GM12878 (cell line): ENCODE results near the gene COL23A1. TPM values are rescaled to one million over a fixed set of nuclear protein-coding genes. Genes with fewer than 3 reads are reported as not detected.

ENCODE experiments used
- ATAC-seq: fragments of 200-7000 bp; cut with Tn5 transposase; 3 replicates; pipeline ENCODE4 v1.9.1; 2020; ENCODE audit warnings: mild to moderate bottlenecking, moderate library complexity
- BruUV-seq: library from RNA; stranded (reverse); fragments of 400-500 nt; replicated peaks from 2 replicates; lab custom pipeline; 2021; lab: Mats Ljungman, UMichigan
- CTCF ChIA-PET: fragments of 300-600 bp; sonication (Branson Sonifier 250); formaldehyde crosslinking; extraction: SDS; loops from one replicate; lab custom pipeline; 2021; ENCODE audit warnings: inconsistent platforms; lab: Yijun Ruan, JAX
- POLR2A ChIA-PET: fragments of 350-600 bp; formaldehyde crosslinking; extraction: SDS; loops from one replicate; lab custom pipeline; 2021; ENCODE audit warnings: inconsistent platforms; lab: Charles Lee
- RAD21 ChIA-PET: fragments of 300-600 bp; sonication (Branson Sonifier 250); formaldehyde crosslinking; loops from one replicate; lab custom pipeline; 2023; ENCODE audit warnings: antibody characterized with exemption; ENCODE audit not compliant: unreplicated experiment; lab: Charles Lee
- SMC1A ChIA-PET: fragments of 300-600 bp; sonication (Branson Sonifier 250); formaldehyde crosslinking; loops from one replicate; lab custom pipeline; 2023; ENCODE audit not compliant: unreplicated experiment, uncharacterized antibody; lab: Charles Lee
- DNase-seq: peaks from one replicate; pipeline ENCODE4 v3.0.0-alpha.2; 2011; ENCODE audit warnings: low read depth, low spot score
- FAIRE-seq: peaks from 3 replicates; lab custom pipeline; 2011; peaks lifted over from hg19 to GRCh38; lab: Jason Lieb, UNC
- H2AFZ ChIP-seq: 2 replicates; pipeline ENCODE4 v1.6.0; 2011; ENCODE audit warnings: low read depth, low read length, control low read depth; ENCODE audit not compliant: control insufficient read depth
- H3K27ac ChIP-seq: 2 replicates; pipeline ENCODE4 v1.5.1; 2011; ENCODE audit warnings: control low read depth; ENCODE audit not compliant: control insufficient read depth, insufficient read depth
- H3K27me3 ChIP-seq, 2 experiments: replicated peaks in 1 of 2; 2 replicates each; pipeline versions ENCODE4 v1.6.0 to v1.6.1; 2011; ENCODE audit warnings: low read length in 1 of 2; ENCODE audit not compliant: control insufficient read depth in 2 of 2, insufficient read depth in 2 of 2
- H3K36me3 ChIP-seq, 2 experiments: 2 replicates each; pipeline ENCODE4 v1.5.1; 2011; ENCODE audit warnings: low read length in 1 of 2; ENCODE audit not compliant: control insufficient read depth in 2 of 2, insufficient read depth in 2 of 2
- H3K4me1 ChIP-seq: 2 replicates; pipeline ENCODE4 v1.6.1; 2011; ENCODE audit warnings: mild to moderate bottlenecking, low read length, moderate library complexity, mixed read lengths; ENCODE audit not compliant: control insufficient read depth, insufficient read depth
- H3K4me2 ChIP-seq: 2 replicates; pipeline ENCODE4 v1.6.0; 2011; ENCODE audit warnings: control low read depth; ENCODE audit not compliant: control insufficient read depth, insufficient read depth
- H3K4me3 ChIP-seq: fragments of 200-600 bp; sonication (generic); 2 replicates; pipeline ENCODE4 v1.5.1; 2016
- H3K79me2 ChIP-seq: 2 replicates; pipeline ENCODE4 v1.6.0; 2011; ENCODE audit warnings: low read length; ENCODE audit not compliant: control insufficient read depth, insufficient read depth
- H3K9ac ChIP-seq: 2 replicates; pipeline ENCODE4 v1.8.0; 2011; ENCODE audit warnings: low read length, control low read depth, mixed read lengths; ENCODE audit not compliant: control insufficient read depth, insufficient read depth
- H3K9me3 ChIP-seq: replicated peaks from 3 replicates; pipeline ENCODE4 v1.5.1; 2011; ENCODE audit warnings: mild to moderate bottlenecking, low read length; ENCODE audit not compliant: control insufficient read depth, insufficient read depth
- H4K20me1 ChIP-seq: 2 replicates; pipeline ENCODE4 v1.6.0; 2011; ENCODE audit not compliant: control insufficient read depth, insufficient read depth
- CBX3 ChIP-seq: fragments of 200-600 bp; sonication (generic); IDR thresholded peaks from 2 replicates; pipeline ENCODE4 v1.6.1; 2016; ENCODE audit warnings: low read depth, borderline replicate concordance
- CUX1 ChIP-seq: IDR thresholded peaks from 2 replicates; pipeline ENCODE4 v1.6.1; 2012; ENCODE audit warnings: improper control_type of control experiment, low read depth, low read length; ENCODE audit not compliant: insufficient replicate concordance
- E2F4 ChIP-seq: IDR thresholded peaks from 2 replicates; pipeline ENCODE4 v1.6.1; 2012; ENCODE audit warnings: low read depth, low read length, improper control_type of control experiment
- ETV6 ChIP-seq, 2 experiments: fragments of 450-650 bp in 1 of 2; IDR thresholded peaks in 1 of 2; conservative IDR thresholded peaks in 1 of 2; 2 replicates each; pipeline ENCODE4 v1.6.1; 2014; ENCODE audit warnings: antibody characterized with exemption in 1 of 2, borderline replicate concordance in 1 of 2, low read depth in 1 of 2, mild to moderate bottlenecking in 1 of 2, moderate library complexity in 1 of 2
- HSF1 ChIP-seq: fragments of 150-350 bp; IDR thresholded peaks from 2 replicates; pipeline ENCODE4 v1.6.1; 2014; ENCODE audit warnings: mild to moderate bottlenecking, low read depth, low read length
- POLR2A ChIP-seq: IDR thresholded peaks from 2 replicates; pipeline ENCODE4 v1.6.1; 2011; ENCODE audit warnings: low read depth, mild to moderate bottlenecking, low read length
- RFX5 ChIP-seq: IDR thresholded peaks from 2 replicates; pipeline ENCODE4 v1.6.1; 2011; ENCODE audit warnings: low read depth, low read length, improper control_type of control experiment
- SMAD5 ChIP-seq: IDR thresholded peaks from 2 replicates; pipeline ENCODE4 v1.6.1; 2016; ENCODE audit warnings: antibody characterized with exemption, low read depth
- STAT1 ChIP-seq: fragments of 450-650 bp; conservative IDR thresholded peaks from 2 replicates; pipeline ENCODE4 v1.6.1; 2014; ENCODE audit warnings: antibody characterized with exemption, mild to moderate bottlenecking
- ZBTB11 ChIP-seq: fragments of 450-650 bp; formaldehyde crosslinking; IDR thresholded peaks from 2 replicates; pipeline ENCODE4 v1.5.0; 2022; ENCODE audit warnings: mild to moderate bottlenecking, missing genetic modification characterization
- ZSCAN29 ChIP-seq: fragments of 450-650 bp; IDR thresholded peaks from 2 replicates; pipeline ENCODE4 v1.6.1; 2017; ENCODE audit warnings: mild to moderate bottlenecking, moderate library complexity
- WGBS: methylation state at CpG from one replicate; pipeline ENCODE4 v1.1.6; 2016; ENCODE audit warnings: low lambda C conversion rate; ENCODE audit not compliant: insufficient replicate concordance, insufficient coverage; ENCODE audit errors: missing lambda C conversion rate; 5-methylcytosine and 5-hydroxymethylcytosine counted together
- in situ Hi-C: fragments of 300-500 bp; cut with MboI; formaldehyde crosslinking; loops from 9 replicates; pipeline ENCODE4 v1.14.3; 2018; ENCODE audit warnings: mixed read lengths
- intact Hi-C: fragments of 100-400 bp; cut with micrococcal nuclease; formaldehyde crosslinking; loops from one replicate; pipeline ENCODE4 v1.14.2; 2022; ENCODE audit not compliant: unreplicated experiment
- polyA plus RNA-seq, 11 experiments: library from polyadenylated mRNA; depleted of rRNA in 4 of 11; unstranded in 6 of 11; stranded (reverse) in 5 of 11; fragments of >200 nt; fragmentation: Nextera tagmentation in 4 of 11; fragmentation: Illumina TruSeq in 1 of 11; extraction: Ambion mirVana in 4 of 11; extraction: Trizol in 1 of 11; gene quantifications; 1 replicate in 1 of 11; 2 replicates in 10 of 11; pipeline versions ENCODE4 v1.2.1 to v1.2.3, GENCODE V29; 2011 to 2016; ENCODE audit warnings: inconsistent platforms in 2 of 11, missing spikeins in 2 of 11, low read depth in 1 of 11
- total RNA-seq, 4 experiments: library from RNA; depleted of rRNA in 3 of 4; stranded (reverse); fragments of >200 nt in 3 of 4; fragmentation: Illumina TruSeq in 1 of 4; extraction: Trizol in 1 of 4; gene quantifications; 2 replicates each; pipeline versions ENCODE4 v1.2.1 to v1.2.3, GENCODE V29; 2013 to 2021

The COL23A1 gene
- total and polyA plus RNA-seq, 10 of the 15 experiments (the other 5 are each of a cell fraction or from before 2014, with no cell fraction given), result 0.03 to 0.83 (median 0.09) TPM; not detected in 5

- TF ChIP-seq CUX1, result no peak
- no peak for TF ChIP-seq ZSCAN29
- no peak for TF ChIP-seq STAT1
- TF ChIP-seq SMAD5, result no peak
- no peak for TF ChIP-seq CBX3
- TF ChIP-seq E2F4, result no peak
- TF ChIP-seq, all 136 proteins: peak for 0
These were observed 348.9 kb downstream of the COL23A1 start (continued) for GRCh38 chr5:178241231-178241663.

GRCh38 chr5:178240766-178241165 lies 349.4 kb downstream of the COL23A1 start:
- intact Hi-C loops (no loop called here), in situ Hi-C loops (no loop called here)
- SMC1A ChIA-PET, result no interaction called here
- H3K79me2 ChIP-seq, result no peaks in the 10 kb centered on the region
- peaks cover 47% of the 10 kb centered on the region for H3K4me1 ChIP-seq
- DNase-seq (no peak), FAIRE-seq (no peak), ATAC-seq (no peak)
- BruUV-seq, result no TSS peak
- CTCF ChIA-PET, result no interaction called here
- H3K27ac ChIP-seq, result peak overlapping the region; percentile 7
- 39% methylated on average over 9 of the region's 9 CpGs for WGBS
- peak overlapping the region; percentile 46; the same call in 1 of the 2 replicates for H3K4me2 ChIP-seq
- no peak for TF ChIP-seq POLR2A
- no peak for TF ChIP-seq ETV6 (conservative IDR thresholded peaks at IDR 0.05 in 1 of 2, IDR thresholded peaks at IDR 0.05 in 1 of 2; ENCODE audit: borderline replicate concordance in 1 of 2, low read depth in 1 of 2)
- no peak for TF ChIP-seq HSF1
- TF ChIP-seq RFX5, result no peak
- peak; percentile 68 for TF ChIP-seq ZBTB11 (CRISPR knock-in tag)
- TF ChIP-seq, all 136 proteins: peak for 1
- Histone ChIP-seq H3K9me3 (no peaks in the 10 kb centered on the region), H4K20me1 (no peaks in the 10 kb centered on the region), H3K9ac (no peak overlapping the region), H2AFZ (peak overlapping the region; percentile 5; the same call in 1 of the 2 replicates), H3K36me3 (no peaks in the 10 kb centered on the region), H3K27me3 (no peaks in the 10 kb centered on the region), H3K4me3 (0 out of 2 replicates have a peak overlapping the region, but pooled peaks have one; percentile 13)
- POLR2A ChIA-PET, result no interaction called here
- RAD21 ChIA-PET, result no interaction called here
